K562 (cell line): ENCODE data around the gene C3orf52.

Experiments
- NEUROD1 ChIP-seq: fragments of 150-350 bp; IDR thresholded peaks from 2 replicates; pipeline ENCODE4 v1.6.1; 2014; ENCODE audit warnings: borderline replicate concordance, low read length, low read depth; ENCODE audit not compliant: partially characterized antibody
- RCOR1 ChIP-seq, 2 experiments: IDR thresholded peaks; 2 replicates each; pipeline ENCODE4 v1.6.1; 2012; ENCODE audit warnings: low read depth in 2 of 2, low read length in 2 of 2, borderline replicate concordance in 1 of 2, improper control_type of control experiment in 1 of 2
- TF ChIP-seq, protein P1 (sequence below): fragments of 250-450 bp; sonication (Bioruptor Pico); IDR thresholded peaks from 2 replicates; pipeline ENCODE4 v1.8.0; 2022; ENCODE audit warnings: moderate library complexity, mild to moderate bottlenecking, inconsistent platforms

DNA sequence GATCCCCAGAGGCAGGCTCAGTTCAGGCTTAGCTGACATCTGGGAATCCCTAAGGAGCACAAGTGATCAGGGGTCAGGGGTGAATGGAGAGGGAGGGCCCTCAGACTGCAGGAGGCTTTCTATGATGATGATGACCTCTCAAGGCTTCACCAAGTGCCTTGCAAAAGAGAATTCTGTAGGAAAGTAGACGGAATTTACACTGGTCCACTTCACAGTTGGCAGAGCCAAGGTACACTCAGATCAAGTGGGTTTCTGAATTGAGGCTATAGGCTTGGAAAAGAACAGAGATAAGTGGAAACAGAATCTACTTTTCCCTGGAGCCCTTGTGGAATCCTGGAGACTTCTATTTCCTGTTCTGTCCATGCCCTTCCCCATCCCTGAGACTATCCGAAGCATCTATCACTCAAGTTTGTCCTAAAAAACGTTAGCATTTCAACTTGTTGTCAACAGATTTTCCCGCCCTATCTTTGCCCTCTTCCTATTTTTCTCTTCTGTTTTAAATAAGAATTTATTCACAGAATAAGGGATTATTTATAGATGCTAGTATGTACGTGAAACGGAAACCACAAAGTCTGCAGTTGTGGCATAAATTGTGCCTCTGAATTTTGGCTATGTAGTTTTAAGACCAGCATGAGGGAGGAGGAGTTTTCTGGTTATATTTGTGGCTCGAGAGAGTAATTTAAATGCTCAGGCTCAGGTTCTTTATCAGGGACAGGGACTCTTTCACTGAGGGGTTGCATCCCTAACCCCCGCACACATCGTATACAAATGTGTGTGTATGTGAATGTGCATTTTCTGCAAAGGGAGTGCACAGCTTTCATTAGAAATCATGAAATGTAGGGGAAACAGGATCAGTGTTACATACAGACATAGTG lies 34.0 kb downstream of the C3orf52 start:
- TF ChIP-seq, protein P1, sequence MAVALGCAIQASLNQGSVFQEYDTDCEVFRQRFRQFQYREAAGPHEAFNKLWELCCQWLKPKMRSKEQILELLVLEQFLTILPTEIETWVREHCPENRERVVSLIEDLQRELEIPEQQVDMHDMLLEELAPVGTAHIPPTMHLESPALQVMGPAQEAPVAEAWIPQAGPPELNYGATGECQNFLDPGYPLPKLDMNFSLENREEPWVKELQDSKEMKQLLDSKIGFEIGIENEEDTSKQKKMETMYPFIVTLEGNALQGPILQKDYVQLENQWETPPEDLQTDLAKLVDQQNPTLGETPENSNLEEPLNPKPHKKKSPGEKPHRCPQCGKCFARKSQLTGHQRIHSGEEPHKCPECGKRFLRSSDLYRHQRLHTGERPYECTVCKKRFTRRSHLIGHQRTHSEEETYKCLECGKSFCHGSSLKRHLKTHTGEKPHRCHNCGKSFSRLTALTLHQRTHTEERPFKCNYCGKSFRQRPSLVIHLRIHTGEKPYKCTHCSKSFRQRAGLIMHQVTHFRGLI (CRISPR knock-in tag), result no peak
- TF ChIP-seq RCOR1 (IDR thresholded peaks at IDR 0.05; ENCODE audit: borderline replicate concordance in 1 of 2, low read depth in 2 of 2, low read length in 2 of 2) (no peak), NEUROD1 (no peak)
